ENCODE data around the gene TRPM3.

The TRPM3 gene

GRCh38 chr9:70811638-70812037 is 309.8 kb downstream of the TRPM3 start:
- no peak for TF ChIP-seq CTCF (IDR thresholded peaks at IDR 0.05; ENCODE audit: insufficient read depth, low read depth, low read length, missing control alignments)
- H3K4me3 ChIP-seq (ENCODE audit: low read depth, low read length), result no peak overlapping the region
- no peak for DNase-seq (ENCODE audit: low read depth)

- no peak for TF ChIP-seq CTCF (IDR thresholded peaks at IDR 0.05; ENCODE audit: insufficient read depth, low read depth, low read length, missing control alignments)
- no peak for DNase-seq (ENCODE audit: low read depth)
- H3K4me3 ChIP-seq (ENCODE audit: low read depth, low read length), result no peak overlapping the region
Observed at GRCh38 chr9:70806875-70807274, 314.5 kb downstream of the TRPM3 start.

GRCh38 chr9:70805949-70806348 is 315.5 kb downstream of the TRPM3 start:
- TF ChIP-seq CTCF (IDR thresholded peaks at IDR 0.05; ENCODE audit: insufficient read depth, low read depth, low read length, missing control alignments), result no peak
- no peak for DNase-seq (ENCODE audit: low read depth)
- H3K4me3 ChIP-seq (ENCODE audit: low read depth, low read length), result no peak overlapping the region

- TF ChIP-seq CTCF (IDR thresholded peaks at IDR 0.05; ENCODE audit: insufficient read depth, low read depth, low read length, missing control alignments), result no peak
- H3K4me3 ChIP-seq (ENCODE audit: low read depth, low read length), result no peak overlapping the region
- no peak for DNase-seq (ENCODE audit: low read depth)
Observed at GRCh38 chr9:70802758-70803436, 318.5 kb downstream of the TRPM3 start.

- H3K4me3 ChIP-seq (ENCODE audit: low read depth, low read length), result no peak overlapping the region
- no peak for DNase-seq (ENCODE audit: low read depth)
- no peak for TF ChIP-seq CTCF (IDR thresholded peaks at IDR 0.05; ENCODE audit: insufficient read depth, low read depth, low read length, missing control alignments)
Observed at GRCh38 chr9:70802206-70802605, 319.2 kb downstream of the TRPM3 start.

GRCh38 chr9:70801181-70801829 is 320.1 kb downstream of the TRPM3 start:
- TF ChIP-seq CTCF (IDR thresholded peaks at IDR 0.05; ENCODE audit: insufficient read depth, low read depth, low read length, missing control alignments), result no peak
- H3K4me3 ChIP-seq (ENCODE audit: low read depth, low read length), result no peak overlapping the region
- DNase-seq (ENCODE audit: low read depth), result no peak

GRCh38 chr9:70798018-70798417 is 323.4 kb downstream of the TRPM3 start:
- no peak overlapping the region for H3K4me3 ChIP-seq (ENCODE audit: low read depth, low read length)
- no peak for TF ChIP-seq CTCF (IDR thresholded peaks at IDR 0.05; ENCODE audit: insufficient read depth, low read depth, low read length, missing control alignments)
- DNase-seq (ENCODE audit: low read depth), result no peak
